Measurements from ENCODE around the gene OLFML1. TPM values are rescaled to one million over a fixed set of nuclear protein-coding genes. Genes with fewer than 3 reads are reported as not detected.

Gene OLFML1
- total and polyA plus RNA-seq, 2 of the 8 experiments (the other 6 are each of a cell fraction or from before 2014, with no cell fraction given), result 0.24 TPM; not detected in 1

DNA sequence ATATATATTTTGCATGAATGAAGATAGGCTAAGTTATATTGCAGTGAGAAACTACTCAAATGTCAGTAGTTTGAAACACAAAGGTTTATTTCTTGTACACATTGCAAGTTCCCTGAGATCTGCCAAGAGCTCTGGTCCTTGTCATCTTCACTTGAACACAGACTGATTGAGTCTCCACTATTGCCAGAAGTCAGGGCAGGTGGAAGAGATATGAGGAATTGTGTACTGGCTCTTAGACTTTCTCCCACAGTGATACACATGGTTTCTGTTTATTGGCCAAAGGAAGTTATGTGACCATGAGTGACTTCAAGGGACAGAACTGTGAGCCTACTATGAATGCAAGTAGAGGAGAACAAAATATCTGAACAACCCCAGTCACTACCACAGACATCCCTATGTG is 72.7 kb downstream of the OLFML1 start:
- H2BK15ac ChIP-seq (ENCODE audit: low read length), result no peak overlapping the region
- no peak overlapping the region for H2BK20ac ChIP-seq (ENCODE audit: low read length)
- H3K27ac ChIP-seq (ENCODE audit: low read depth, low read length), result no peak overlapping the region
- no peak overlapping the region for H3K9ac ChIP-seq (replicated peaks in 1 of 4; ENCODE audit: extremely low read depth in 1 of 4, low read depth in 3 of 4, low read length in 3 of 4)
- no peaks in the 10 kb centered on the region for H3K36me3 ChIP-seq (ENCODE audit: control insufficient read depth in 2 of 4, insufficient read depth in 4 of 4, low read length in 3 of 4)
- POLR2A ChIA-PET (ENCODE audit: partially characterized antibody), result no interaction called here
- H4K5ac ChIP-seq (ENCODE audit: insufficient read length, low read depth, low read length), result no peak overlapping the region
- H3K4me3 ChIP-seq (ENCODE audit: extremely low read depth in 1 of 4, insufficient read depth in 2 of 4, low read depth in 3 of 4, low read length in 4 of 4), result no peak overlapping the region
- no peak overlapping the region for H2AK5ac ChIP-seq (ENCODE audit: low read depth, low read length)
- CTCF ChIA-PET (ENCODE audit: partially characterized antibody), result interaction anchor here (0.9 to 4.2 kb wide), 5 partner anchors 9 to 99 kb away, joined by 3 to 23 read pairs (median 3); no protein-coding TSS in a partner anchor
- H3K4me1 ChIP-seq (replicated peaks in 1 of 4; ENCODE audit: control insufficient read depth in 3 of 4, insufficient read depth in 4 of 4, low read length in 3 of 4), result peaks cover 0 to 3% (median 0%) of the 10 kb centered on the region in 4 experiments; a peak in 2 of 7 replicates
- H3K18ac ChIP-seq (ENCODE audit: extremely low read depth, low read length), result no peak overlapping the region
- no peak for DNase-seq (ENCODE audit: low read depth in 1 of 2, low spot score in 2 of 2)
- no peaks in the 10 kb centered on the region for H3K79me1 ChIP-seq (ENCODE audit: low read depth, low read length)
- no peak overlapping the region for H2AFZ ChIP-seq (ENCODE audit: low read length)
- H3K14ac ChIP-seq (ENCODE audit: insufficient read length), result no peak overlapping the region
- H3K23ac ChIP-seq (ENCODE audit: insufficient read length), result no peak overlapping the region
- H4K8ac ChIP-seq (ENCODE audit: extremely low read depth, insufficient read depth, low read length), result no peak overlapping the region
- no peak overlapping the region for H2BK5ac ChIP-seq (ENCODE audit: low read depth, low read length)
- peaks cover 0 to 2% of the 10 kb centered on the region in 2 experiments for H4K20me1 ChIP-seq (replicated peaks in 1 of 2; ENCODE audit: control insufficient read depth in 1 of 2, insufficient read depth in 2 of 2, low read length in 2 of 2)
- no peaks in the 10 kb centered on the region for H3K9me3 ChIP-seq (ENCODE audit: insufficient read depth in 2 of 2, low read depth in 1 of 2, low read length in 1 of 2)
- no peak overlapping the region for H2BK120ac ChIP-seq (replicated peaks; ENCODE audit: low read depth, low read length)
- FAIRE-seq, result no peak
- no peaks in the 10 kb centered on the region for H3K27me3 ChIP-seq (replicated peaks in 1 of 4; ENCODE audit: control insufficient read depth in 3 of 4, extremely low read depth in 1 of 4, insufficient read depth in 3 of 4, low read length in 3 of 4)
- H3K4ac ChIP-seq (replicated peaks; ENCODE audit: insufficient read length, low read depth, low read length), result no peak overlapping the region
- no peaks in the 10 kb centered on the region for H3K23me2 ChIP-seq (ENCODE audit: low read depth, low read length)
- no peak overlapping the region for H2BK12ac ChIP-seq (ENCODE audit: low read depth, low read length)
- H3K56ac ChIP-seq (replicated peaks; ENCODE audit: insufficient read length, low read depth, low read length), result no peak overlapping the region
- H3K79me2 ChIP-seq (ENCODE audit: control insufficient read depth in 1 of 2, insufficient read depth in 2 of 2, low read length in 2 of 2), result no peaks in the 10 kb centered on the region
- H4K91ac ChIP-seq (replicated peaks; ENCODE audit: insufficient read length, low read length), result no peak overlapping the region
- TF ChIP-seq FOSL1 (IDR thresholded peaks at IDR 0.05; ENCODE audit: insufficient read depth, low read depth, low read length) (no peak), RBBP5 (IDR thresholded peaks at IDR 0.05; ENCODE audit: borderline replicate concordance, low read depth, low read length) (no peak), EGR1 (IDR thresholded peaks at IDR 0.05; ENCODE audit: borderline replicate concordance, low read depth, low read length) (no peak), HDAC2 (IDR thresholded peaks at IDR 0.05; ENCODE audit: borderline replicate concordance in 1 of 2, low read depth in 2 of 2, low read length in 2 of 2) (no peak), SIX5 (IDR thresholded peaks at IDR 0.05; ENCODE audit: low read depth, low read length) (no peak), TBP (IDR thresholded peaks at IDR 0.05; ENCODE audit: low read depth, low read length) (no peak), CTBP2 (IDR thresholded peaks at IDR 0.05; ENCODE audit: borderline replicate concordance, insufficient read depth, insufficient read length, low read length) (no peak)
- no peak overlapping the region for H3K4me2 ChIP-seq (ENCODE audit: insufficient read depth in 1 of 2, low read depth in 2 of 2, low read length in 2 of 2)
